Middle frontal gyrus (tissue), 1 donor: ENCODE data around the gene OR5AK2.
"Not testable (repeated sequence)": the region's sequence is repeated elsewhere in the genome, so short reads cannot be mapped to it uniquely, and the experiment has no call there.

Experiments
- DNase-seq: peaks from one replicate; pipeline ENCODE4 v3.0.0-alpha.2; 2015; ENCODE audit warnings: low spot score; ENCODE audit errors: extremely low spot score

The OR5AK2 gene

GRCh38 chr11:56988614-56989013, at the start of gene OR5AK2:
OR5AK2 (plus strand) TSS chr11:56988914; CDS start chr11:56988914, 0 bp downstream.
- no peak for DNase-seq

GRCh38 chr11:56945526-56945925, 43.2 kb upstream of the OR5AK2 start:
- DNase-seq, result not testable (repeated sequence)

- no peak for DNase-seq
These were observed 39.7 kb upstream of the OR5AK2 start for GRCh38 chr11:56948991-56949515.

- DNase-seq, result no peak
These were observed 38.2 kb upstream of the OR5AK2 start for GRCh38 chr11:56950510-56950909.

- DNase-seq, result not testable (repeated sequence)
These were observed 34.8 kb upstream of the OR5AK2 start for GRCh38 chr11:56953907-56954306.

- DNase-seq, result no peak
These were observed 27.1 kb upstream of the OR5AK2 start for GRCh38 chr11:56961609-56962008.

GRCh38 chr11:56967726-56968125, 21.0 kb upstream of the OR5AK2 start:
- no peak for DNase-seq

- DNase-seq, result no peak
These were observed 20.2 kb upstream of the OR5AK2 start for GRCh38 chr11:56968524-56968923.

- no peak for DNase-seq
These were observed 11.4 kb upstream of the OR5AK2 start for GRCh38 chr11:56977314-56977713.

GRCh38 chr11:56990702-56991101, 2.0 kb downstream of the OR5AK2 start:
- DNase-seq, result no peak

- DNase-seq, result no peak
These were observed 5.8 kb downstream of the OR5AK2 start for GRCh38 chr11:56994532-56994931.

- no peak for DNase-seq
These were observed 13.1 kb downstream of the OR5AK2 start for GRCh38 chr11:57001674-57002401.

- DNase-seq, result no peak
These were observed 19.7 kb downstream of the OR5AK2 start for GRCh38 chr11:57008373-57008772.

GRCh38 chr11:57015679-57016078, 27.0 kb downstream of the OR5AK2 start:
- no peak for DNase-seq

GRCh38 chr11:57031556-57031955, 42.8 kb downstream of the OR5AK2 start:
- no peak for DNase-seq
